ENCODE results near the gene TAMM41.

DNA sequence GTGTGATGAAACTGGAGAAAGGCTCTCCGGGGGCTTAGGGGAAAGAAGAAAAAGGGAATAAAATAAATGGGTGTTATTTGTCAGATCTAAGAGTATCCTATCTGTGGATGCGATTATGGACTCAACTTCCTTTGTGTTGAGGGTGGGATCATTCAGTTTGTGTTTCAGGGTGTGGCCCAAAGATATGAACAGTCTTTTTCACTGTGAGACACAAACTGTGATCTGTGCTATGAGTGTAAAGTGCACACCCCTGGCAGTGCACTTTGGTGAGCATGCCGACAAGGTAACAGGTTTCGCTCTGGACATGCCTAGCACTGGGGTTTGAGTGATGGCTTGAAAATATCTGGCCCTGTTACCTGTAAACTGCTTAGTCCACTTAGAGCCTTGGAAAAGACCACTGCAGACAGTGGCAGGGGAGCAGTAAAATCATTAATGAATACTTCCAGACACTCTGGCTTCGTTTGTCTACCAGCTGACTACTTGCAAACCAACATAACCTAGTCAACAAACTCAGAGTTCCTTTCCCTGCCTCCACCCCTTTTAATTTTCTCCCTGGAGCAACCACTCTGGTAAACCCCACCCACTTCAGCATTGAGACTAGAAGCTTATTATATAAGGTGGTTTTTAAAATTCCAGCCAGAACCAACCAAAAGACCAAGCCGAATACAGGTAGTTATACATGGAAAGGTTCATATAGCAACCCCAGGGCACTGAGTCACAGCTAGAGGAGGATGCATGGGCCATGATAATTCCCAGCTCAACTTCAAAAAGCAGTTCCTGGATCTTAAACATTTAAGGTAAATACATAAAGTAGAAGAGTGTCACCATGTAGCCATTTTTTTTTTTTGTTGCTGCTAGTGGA is 55.1 kb downstream of the TAMM41 start:
- TF ChIP-seq EZH2 (IDR thresholded peaks at IDR 0.05; ENCODE audit: insufficient read depth, poor library complexity, severe bottlenecking) (no peak), EZH2phosphoT487 (IDR thresholded peaks at IDR 0.05; ENCODE audit: insufficient read depth, low read depth) (no peak)
